ENCODE measurements around the gene STX5. TPM values are rescaled to one million over a fixed set of nuclear protein-coding genes. Genes with fewer than 3 reads are reported as not detected.

STX5 gene, protein sequence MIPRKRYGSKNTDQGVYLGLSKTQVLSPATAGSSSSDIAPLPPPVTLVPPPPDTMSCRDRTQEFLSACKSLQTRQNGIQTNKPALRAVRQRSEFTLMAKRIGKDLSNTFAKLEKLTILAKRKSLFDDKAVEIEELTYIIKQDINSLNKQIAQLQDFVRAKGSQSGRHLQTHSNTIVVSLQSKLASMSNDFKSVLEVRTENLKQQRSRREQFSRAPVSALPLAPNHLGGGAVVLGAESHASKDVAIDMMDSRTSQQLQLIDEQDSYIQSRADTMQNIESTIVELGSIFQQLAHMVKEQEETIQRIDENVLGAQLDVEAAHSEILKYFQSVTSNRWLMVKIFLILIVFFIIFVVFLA
- total RNA-seq: 42.6 and 50.5 TPM in 2 replicates

GRCh38 chr11:62831520-62832335 is at the start of gene STX5:
STX5 (minus strand) TSS chr11:62832051; CDS start chr11:62831243, 808 bp downstream.

GRCh38 chr11:62880803-62881578 is 49.1 kb upstream of the STX5 start, which contains the start of gene SLC3A2:
SLC3A2 (plus strand) TSS chr11:62880896; CDS start chr11:62881024, 128 bp downstream.

GRCh38 chr11:62839050-62839945 is 7.4 kb upstream of the STX5 start, which contains the start of gene WDR74:
WDR74 (minus strand) TSS chr11:62839590; CDS start chr11:62839570, 20 bp downstream.

GRCh38 chr11:62832336-62833234 is 734 bp upstream of the STX5 start, which contains the start of gene TEX54:
TEX54 (minus strand) TSS chr11:62832841.

GRCh38 chr11:62805076-62805892 is 26.6 kb downstream of the STX5 start, which contains the start of gene NXF1:
NXF1 (minus strand) TSS chr11:62805440; CDS start chr11:62805356, 84 bp downstream.

GRCh38 chr11:62791501-62792201 is 40.2 kb downstream of the STX5 start, which contains the start of gene TMEM223:
TMEM223 (minus strand) TSS chr11:62792006; CDS start chr11:62791994, 12 bp downstream.

GRCh38 chr11:62787005-62787759 is 44.7 kb downstream of the STX5 start, which contains the start of gene TMEM179B:
TMEM179B (plus strand) TSS chr11:62787402; CDS start chr11:62787432, 30 bp downstream.

DNA sequence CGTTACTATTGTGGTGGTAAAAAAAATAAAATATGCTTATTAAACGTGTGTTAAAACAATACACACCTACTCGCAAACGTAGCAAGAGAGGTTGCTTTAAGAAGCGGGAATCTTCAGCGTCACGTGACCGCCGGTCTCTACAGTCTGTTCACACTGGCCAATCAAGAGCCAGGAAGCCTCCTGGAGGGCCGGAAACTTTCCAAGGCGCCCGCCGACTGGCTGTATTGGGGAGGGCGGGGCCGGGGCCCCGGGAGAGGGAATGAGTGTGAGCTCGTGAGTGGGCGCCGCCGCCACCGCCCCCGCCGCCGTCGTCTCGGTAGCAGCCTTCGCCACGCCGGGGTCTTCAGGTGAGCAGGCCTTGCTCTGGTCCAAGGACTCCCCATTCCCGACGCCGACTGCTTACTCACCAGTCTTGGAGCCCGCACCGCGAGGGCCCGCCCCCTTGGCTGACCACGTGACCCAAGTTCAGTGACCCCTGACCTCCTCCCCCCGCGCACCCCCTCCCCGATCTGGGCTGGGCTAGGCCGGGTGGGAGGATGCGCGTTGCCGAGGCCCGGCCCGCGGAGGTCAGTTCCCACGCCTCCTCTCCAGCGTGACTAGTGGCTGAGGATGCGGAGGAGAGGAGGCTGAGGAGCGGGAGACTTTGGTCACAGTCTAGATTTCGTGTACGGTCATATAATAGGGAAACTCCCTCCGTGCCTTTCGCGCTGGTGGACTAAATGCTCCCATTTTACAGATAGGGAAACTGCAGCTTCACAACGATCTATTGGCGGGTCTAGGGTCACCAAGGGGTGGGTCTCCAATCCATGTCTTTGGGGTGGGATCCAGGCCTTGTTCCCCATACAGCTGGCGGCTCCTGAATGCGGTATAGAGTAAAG is 60.5 kb downstream of the STX5 start, which contains the start of gene TAF6L:
Gene TAF6L, plus strand, starts transcription at position 253 of the 878 bp plus-strand sequence. CDS start 4,388 bp downstream, outside the sequence.

Other genes with a start within 250 kb of the STX5 start
- 5.6 and 5.8 TPM in 2 replicates for gene TUT1, start 240.5 kb downstream of the STX5 start, total RNA-seq
- 88.4 and 96.0 TPM in 2 replicates for gene MTA2, start 230.2 kb downstream of the STX5 start, total RNA-seq
- 17.5 and 17.8 TPM in 2 replicates for gene EML3, start 219.3 kb downstream of the STX5 start, total RNA-seq
- 3.9 and 10.4 TPM in 2 replicates for gene ROM1, start 218.8 kb downstream of the STX5 start, total RNA-seq
- 16.7 and 22.1 TPM in 2 replicates for gene B3GAT3, start 210.1 kb downstream of the STX5 start, total RNA-seq
- gene GANAB, start 185.4 kb downstream of the STX5 start, total RNA-seq: 218 and 268 TPM in 2 replicates
- 13.4 and 15.6 TPM in 2 replicates for gene INTS5, start 178.7 kb downstream of the STX5 start, total RNA-seq
- gene C11orf98, start 166.8 kb downstream of the STX5 start, total RNA-seq: 21.0 and 29.3 TPM in 2 replicates
- 8.7 and 9.6 TPM in 2 replicates for gene CSKMT, start 166.7 kb downstream of the STX5 start, total RNA-seq
- gene UQCC3, start 160.4 kb downstream of the STX5 start, total RNA-seq: 10.4 and 13.1 TPM in 2 replicates
- 2.7 TPM in 2 replicates for gene LBHD1, start 159.8 kb downstream of the STX5 start, total RNA-seq
- 201 and 302 TPM in 2 replicates for gene UBXN1, start 153.0 kb downstream of the STX5 start, total RNA-seq
- 29.8 and 36.9 TPM in 2 replicates for gene LRRN4CL, start 142.5 kb downstream of the STX5 start, total RNA-seq
- 43.8 and 52.2 TPM in 2 replicates for gene BSCL2, start 124.6 kb downstream of the STX5 start, total RNA-seq
- gene GNG3, start 124.4 kb downstream of the STX5 start, total RNA-seq: not detected in 2 replicates
- gene HNRNPUL2, start 104.6 kb downstream of the STX5 start, total RNA-seq: 10.8 and 13.2 TPM in 2 replicates
- 30.4 and 36.1 TPM in 2 replicates for gene TTC9C, start 103.6 kb downstream of the STX5 start, total RNA-seq
- 9.5 and 12.5 TPM in 2 replicates for gene ZBTB3, start 77.9 kb downstream of the STX5 start, total RNA-seq
- gene POLR2G, start 70.5 kb downstream of the STX5 start, total RNA-seq: 77.7 and 93.2 TPM in 2 replicates
- gene TAF6L, start 60.7 kb downstream of the STX5 start, total RNA-seq: 22.2 and 28.9 TPM in 2 replicates
- 19.1 and 23.2 TPM in 2 replicates for gene TMEM179B, start 44.6 kb downstream of the STX5 start, total RNA-seq
- 10.7 and 10.9 TPM in 2 replicates for gene TMEM223, start 40.0 kb downstream of the STX5 start, total RNA-seq
- gene NXF1, start 26.6 kb downstream of the STX5 start, total RNA-seq: 15.4 and 21.0 TPM in 2 replicates
- not detected in 2 replicates for gene TEX54, start 790 bp upstream of the STX5 start, total RNA-seq
- 54.7 and 67.1 TPM in 2 replicates for gene WDR74, start 7.5 kb upstream of the STX5 start, total RNA-seq
- gene SLC3A2, start 48.8 kb upstream of the STX5 start, total RNA-seq: 174 and 240 TPM in 2 replicates
- gene CHRM1, start 89.3 kb upstream of the STX5 start, total RNA-seq: 0.09 TPM in 1 of 2 replicates, not detected in the other
- not detected in 2 replicates for gene SLC22A6, start 152.9 kb upstream of the STX5 start, total RNA-seq
- gene SLC22A8, start 183.8 kb upstream of the STX5 start, total RNA-seq: under 0.01 TPM in 1 of 2 replicates, not detected in the other

Data from bronchial smooth muscle cell (primary cell).